T1000 (cell line): ENCODE measurements around the gene ZP3.
"Not testable (repeated sequence)": the region's sequence is repeated elsewhere in the genome, so short reads cannot be mapped to it uniquely, and the experiment has no call there.

Experiments
- DNase-seq: peaks from one replicate; lab custom pipeline; 2025; ENCODE audit warnings: mixed read lengths; lab: John Stamatoyannopoulos, UW

The ZP3 gene

DNA sequence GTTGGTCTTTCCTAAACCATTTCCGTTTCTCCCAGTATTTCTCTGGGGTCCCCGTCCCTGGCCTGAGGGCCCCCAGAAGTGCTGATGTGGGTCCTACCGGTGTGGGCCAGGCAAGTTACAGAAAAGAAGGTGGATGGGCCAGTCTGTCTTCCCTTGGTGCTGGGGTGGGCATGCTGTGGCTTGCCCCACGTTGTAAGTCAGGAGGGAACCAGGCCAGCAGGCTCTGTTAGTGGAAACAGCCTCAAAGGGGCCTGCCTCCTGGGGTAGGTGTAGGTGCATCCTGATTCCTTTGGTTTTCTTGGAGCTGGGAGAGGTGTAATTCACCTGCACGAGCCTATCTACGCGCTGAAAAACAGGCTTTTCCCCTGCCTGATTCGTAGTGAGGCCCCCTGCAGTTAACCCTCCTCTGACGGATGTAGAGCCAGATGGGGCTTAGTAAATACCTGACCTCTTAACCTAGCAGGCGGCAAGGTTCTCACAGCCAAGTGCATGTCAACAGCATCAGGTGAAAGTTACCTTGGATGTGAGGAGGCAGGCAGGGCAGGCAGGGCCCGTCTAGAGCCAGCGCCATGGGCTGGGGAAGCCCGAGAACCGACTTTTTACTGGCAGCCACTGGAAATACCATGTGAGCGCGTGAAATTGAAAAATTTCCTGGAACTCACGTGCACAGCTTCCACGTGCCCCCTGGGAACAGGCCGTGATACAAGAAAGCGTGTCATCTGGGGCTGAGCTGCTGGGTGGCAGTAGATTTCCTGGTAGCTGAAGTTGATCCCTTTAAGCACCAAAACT, 61.3 kb downstream of the ZP3 start:
- not testable (repeated sequence) for DNase-seq

DNA sequence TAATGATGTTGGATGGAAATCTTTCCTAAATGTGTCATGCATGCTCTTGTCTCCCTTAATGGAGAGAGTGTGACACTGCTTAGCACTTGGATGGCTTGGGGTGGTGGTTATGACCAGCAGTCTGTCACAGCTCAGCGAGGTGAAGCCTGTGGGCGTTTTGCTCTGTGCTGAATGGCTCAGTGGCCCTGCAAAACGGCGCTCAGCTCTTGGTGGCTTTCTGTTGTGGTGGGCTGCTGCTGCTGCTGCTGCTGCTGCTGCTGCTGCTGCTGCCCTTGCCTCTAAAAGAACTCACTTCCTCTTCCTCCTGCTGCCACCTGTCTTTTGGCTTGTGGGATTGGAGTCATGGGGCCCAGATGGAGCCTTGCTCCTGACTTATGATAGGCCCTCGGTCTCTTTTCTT, 61.9 kb downstream of the ZP3 start:
- DNase-seq = not testable (repeated sequence)

GRCh38 chr7:76487969-76488368, 63.2 kb downstream of the ZP3 start:
- not testable (repeated sequence) for DNase-seq
